Measurements from ENCODE around the gene TRMT1L.
A peak's percentile ranks its signal among the peaks of the same experiment; 100 is the strongest.
"Not testable (repeated sequence)": the region's sequence is repeated elsewhere in the genome, so short reads cannot be mapped to it uniquely, and the experiment has no call there.

The TRMT1L gene

GRCh38 chr1:185156854-185157598 is at the start of gene TRMT1L, which contains the start of gene SWT1:
Gene TRMT1L, minus strand, starts transcription at chr1:185156953. Its CDS starts 241 bp downstream, at chr1:185156712.
Gene SWT1, plus strand, starts transcription at chr1:185157167. Its CDS starts 3,675 bp downstream, at chr1:185160842.
- no peak for TF ChIP-seq CTCF (conservative IDR thresholded peaks at IDR 0.05)
- TF ChIP-seq ZFX (IDR thresholded peaks at IDR 0.05): no peak
- H3K27ac ChIP-seq: peak within 1 kb of the TSS; percentile 88

GRCh38 chr1:185200889-185201288 is 44.1 kb upstream of the TRMT1L start:
- H3K27ac ChIP-seq: no peak overlapping the region
- TF ChIP-seq CTCF (conservative IDR thresholded peaks at IDR 0.05) (no peak), ZFX (IDR thresholded peaks at IDR 0.05) (no peak)

- H3K27ac ChIP-seq: not testable (repeated sequence)
Observed at GRCh38 chr1:185198712-185199111, 42.0 kb upstream of the TRMT1L start.

- TF ChIP-seq ZFX (IDR thresholded peaks at IDR 0.05) (no peak), CTCF (conservative IDR thresholded peaks at IDR 0.05) (no peak)
- H3K27ac ChIP-seq: no peak overlapping the region
Observed at GRCh38 chr1:185193756-185194155, 37.0 kb upstream of the TRMT1L start.

GRCh38 chr1:185170291-185170848 is 13.6 kb upstream of the TRMT1L start:
- peak; percentile 92 for TF ChIP-seq CTCF (conservative IDR thresholded peaks at IDR 0.05)
- no peak for TF ChIP-seq ZFX (IDR thresholded peaks at IDR 0.05)
- H3K27ac ChIP-seq: no peak overlapping the region

- TF ChIP-seq ZFX (IDR thresholded peaks at IDR 0.05) (no peak), CTCF (conservative IDR thresholded peaks at IDR 0.05) (no peak)
- no peak overlapping the region for H3K27ac ChIP-seq
Observed at GRCh38 chr1:185166106-185166505, 9.4 kb upstream of the TRMT1L start.

GRCh38 chr1:185162491-185162890 is 5.7 kb upstream of the TRMT1L start:
- TF ChIP-seq CTCF (conservative IDR thresholded peaks at IDR 0.05): peak; percentile 21; the same call in 1 of the 2 replicates
- no peak for TF ChIP-seq ZFX (IDR thresholded peaks at IDR 0.05)
- no peak overlapping the region for H3K27ac ChIP-seq

Data from C4-2B (cell line).